GM18907 (cell line): ENCODE measurements around the gene SH3RF2.
A peak's percentile ranks its signal among the peaks of the same experiment; 100 is the strongest.

Source experiments
- ATAC-seq: cut with Tn5 transposase; IDR thresholded peaks from one replicate; pipeline ENCODE4 v1.9.1; 2021; ENCODE audit warnings: mild to moderate bottlenecking, moderate library complexity; ENCODE audit not compliant: unreplicated experiment

SH3RF2 gene

GRCh38 chr5:145920542-145921210, 15.7 kb upstream of the SH3RF2 start:
- no peak for ATAC-seq

DNA sequence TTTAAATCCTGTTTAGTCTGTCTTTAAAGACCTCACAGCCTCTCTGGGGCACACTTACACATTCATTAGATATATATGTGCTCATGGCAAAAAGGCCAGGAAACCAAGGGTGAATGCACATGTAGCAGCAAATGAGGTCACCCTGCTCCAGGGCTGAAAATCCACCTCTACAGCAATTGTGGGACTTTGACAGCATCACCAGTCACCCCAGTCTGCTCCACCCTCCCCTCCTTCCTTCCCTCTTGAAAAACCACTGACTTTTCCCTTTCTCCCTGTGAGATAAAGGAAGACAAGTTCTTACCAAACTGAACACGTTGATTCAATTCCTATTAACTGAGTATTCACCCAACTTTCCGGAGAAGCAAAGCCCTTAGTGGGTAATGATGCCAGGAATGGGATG, 15.2 kb upstream of the SH3RF2 start:
- no peak for ATAC-seq

- ATAC-seq = no peak
Measured at GRCh38 chr5:145922059-145922458, 14.3 kb upstream of the SH3RF2 start.

DNA sequence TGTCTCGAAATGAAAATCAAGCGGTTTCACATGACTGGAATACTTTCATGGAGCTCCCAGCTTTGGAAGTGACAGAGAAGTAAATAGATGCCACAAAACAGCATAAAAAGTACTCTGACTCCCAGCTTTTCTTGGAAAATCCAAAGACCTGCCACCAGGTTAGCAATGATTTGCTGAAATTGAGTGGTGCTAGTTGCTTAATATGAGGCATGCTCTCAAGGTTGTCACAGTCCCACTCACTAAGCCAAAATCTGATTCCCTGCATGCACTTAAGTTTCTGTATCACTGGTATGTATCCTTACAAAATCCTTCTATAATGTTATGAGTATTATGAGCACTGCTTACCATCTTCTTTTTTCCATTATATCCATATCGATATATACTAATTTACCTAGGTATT, 13.0 kb upstream of the SH3RF2 start:
- ATAC-seq = no peak

- no peak for ATAC-seq
Measured at GRCh38 chr5:145924849-145925248, 11.5 kb upstream of the SH3RF2 start.

- no peak for ATAC-seq
Measured at GRCh38 chr5:145925353-145925752, 11.0 kb upstream of the SH3RF2 start.

GRCh38 chr5:145925803-145926202, 10.6 kb upstream of the SH3RF2 start:
- ATAC-seq = no peak

- no peak for ATAC-seq
Measured at GRCh38 chr5:145931718-145932117, 4.7 kb upstream of the SH3RF2 start.

- no peak for ATAC-seq
Measured at GRCh38 chr5:145934276-145934675, 2.1 kb upstream of the SH3RF2 start.

- no peak for ATAC-seq
Measured at GRCh38 chr5:145937432-145938250, 1.3 kb downstream of the SH3RF2 start.

GRCh38 chr5:145938776-145939539, 2.6 kb downstream of the SH3RF2 start:
- no peak for ATAC-seq

GRCh38 chr5:145939540-145940065, 3.2 kb downstream of the SH3RF2 start:
- ATAC-seq = no peak

- no peak for ATAC-seq
Measured at GRCh38 chr5:145941096-145941447, 4.7 kb downstream of the SH3RF2 start.

DNA sequence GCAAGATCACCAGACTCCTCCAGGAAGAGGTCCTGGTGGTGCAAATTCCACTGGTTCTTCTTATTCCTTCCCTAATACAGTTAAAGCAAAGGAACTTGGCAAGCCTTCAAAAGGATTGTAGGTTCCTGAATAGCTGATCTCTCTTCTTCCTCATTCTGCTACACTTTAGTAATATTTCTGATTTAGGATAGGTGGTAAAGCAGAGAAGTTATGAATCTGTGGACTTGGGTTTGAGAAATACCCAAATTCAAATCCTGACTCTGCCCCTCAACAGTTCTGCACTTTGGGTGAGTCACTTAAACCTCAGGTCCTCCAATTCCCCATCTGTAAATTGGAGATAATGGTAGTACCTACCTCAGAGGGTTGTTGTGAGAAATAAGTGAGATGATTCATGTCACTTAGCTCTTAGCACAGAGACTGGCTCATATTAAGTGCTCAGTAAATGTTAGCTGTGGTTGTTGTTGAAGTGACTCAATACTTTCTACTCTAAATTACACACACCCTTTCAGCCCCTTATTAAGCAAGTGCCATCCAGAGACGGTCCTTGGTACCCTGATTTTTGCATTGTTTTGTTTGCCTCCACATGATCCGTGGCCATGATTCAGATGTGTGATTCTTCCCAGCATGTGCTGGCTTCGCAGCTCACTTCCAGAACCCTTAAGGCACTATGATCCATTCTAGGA, 5.2 kb downstream of the SH3RF2 start:
- ATAC-seq = no peak

DNA sequence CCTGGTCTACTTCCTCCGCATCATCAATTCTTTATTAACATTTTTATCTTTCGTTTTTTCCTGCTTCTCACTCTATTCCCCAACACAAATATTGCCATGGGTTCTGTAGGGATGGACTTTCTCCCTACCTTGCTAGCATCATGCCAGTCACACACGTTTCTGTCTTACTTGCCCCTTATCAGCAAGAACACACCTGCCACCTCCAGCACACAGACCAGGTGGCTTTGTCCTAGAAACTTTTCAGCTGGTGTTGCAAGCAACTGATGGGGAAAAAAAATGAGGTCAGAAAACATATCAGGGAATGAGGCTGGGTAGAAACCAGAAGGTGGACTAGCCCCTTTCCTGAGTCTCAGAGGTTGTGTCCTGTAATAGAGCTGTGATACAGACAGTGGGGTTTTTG, 5.8 kb downstream of the SH3RF2 start:
- ATAC-seq = no peak

- ATAC-seq = no peak
Measured at GRCh38 chr5:145942749-145943148, 6.4 kb downstream of the SH3RF2 start.

GRCh38 chr5:145943674-145944121, 7.3 kb downstream of the SH3RF2 start:
- ATAC-seq = no peak

DNA sequence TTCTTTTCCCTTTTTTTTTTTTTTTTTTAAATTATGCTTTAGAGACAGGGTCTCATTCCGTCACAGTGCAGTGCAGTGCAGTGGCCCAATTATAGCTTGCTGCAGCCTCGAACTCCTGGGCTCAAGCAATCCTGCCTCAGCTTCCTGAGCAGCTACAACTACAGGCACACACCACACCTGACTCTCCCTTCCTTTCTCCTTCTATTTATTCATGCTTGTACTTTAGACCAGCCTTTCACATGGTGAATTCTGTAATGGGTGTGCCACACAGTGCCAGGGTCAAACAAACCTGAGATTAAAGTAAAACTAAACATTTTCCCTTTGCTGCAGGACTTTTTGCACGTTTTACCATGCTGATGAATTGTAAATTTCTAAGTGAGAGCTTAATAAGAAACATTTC, 8.0 kb downstream of the SH3RF2 start:
- no peak for ATAC-seq

GRCh38 chr5:145945620-145946111, 9.3 kb downstream of the SH3RF2 start:
- no peak for ATAC-seq

GRCh38 chr5:145946112-145946861, 9.9 kb downstream of the SH3RF2 start:
- peak; percentile 98 for ATAC-seq
